GM12875 (cell line): Measurements from ENCODE around the gene ZNF652.

Experiments used
- H3K4me3 ChIP-seq: one replicate; pipeline ENCODE4 v1.5.1; 2011; ENCODE audit warnings: low read depth, low read length, control low read depth
- TF ChIP-seq, protein P1 (sequence below): IDR thresholded peaks from 2 replicates; pipeline ENCODE4 v1.5.1; 2011; ENCODE audit warnings: low read depth, mild to moderate bottlenecking, control low read depth, inconsistent platforms, low read length, moderate library complexity, borderline replicate concordance; ENCODE audit not compliant: insufficient read depth

ZNF652 gene

DNA sequence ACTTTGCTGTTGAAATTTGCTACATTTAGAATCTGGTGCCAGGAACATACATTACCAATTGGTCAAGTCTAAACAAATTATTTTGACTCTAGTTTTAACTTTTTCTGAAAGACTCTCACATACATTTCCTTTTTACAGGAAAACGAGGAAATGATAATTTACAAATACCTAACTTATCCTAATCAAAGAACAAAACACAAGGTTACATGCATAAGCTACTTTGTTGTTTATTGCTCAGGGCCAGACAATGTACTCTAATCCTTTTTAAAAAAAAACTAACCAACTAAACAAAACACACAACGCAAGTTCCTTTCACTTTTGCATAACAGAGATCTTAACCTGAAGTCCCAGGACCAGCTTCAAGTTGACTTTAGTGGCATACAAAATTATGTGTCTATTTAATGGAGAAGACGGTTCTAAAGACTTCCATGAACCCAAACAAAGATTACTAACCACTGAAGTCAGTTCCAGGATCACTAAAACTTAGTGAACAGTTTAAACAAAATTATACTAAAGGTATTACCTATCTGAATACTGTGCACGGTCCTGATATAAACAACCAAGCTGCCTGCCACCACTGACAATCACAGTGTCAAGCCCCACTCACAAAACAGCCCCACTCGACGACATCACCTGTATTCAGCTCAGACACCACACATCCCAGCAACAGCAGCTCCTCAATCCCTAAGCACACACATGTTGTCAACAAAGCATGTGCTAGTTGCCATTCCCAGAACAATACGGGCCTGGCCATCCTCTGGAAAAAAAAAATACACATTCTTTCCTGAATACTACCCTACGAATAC, 1.9 kb downstream of the ZNF652 start:
- TF ChIP-seq, protein P1, sequence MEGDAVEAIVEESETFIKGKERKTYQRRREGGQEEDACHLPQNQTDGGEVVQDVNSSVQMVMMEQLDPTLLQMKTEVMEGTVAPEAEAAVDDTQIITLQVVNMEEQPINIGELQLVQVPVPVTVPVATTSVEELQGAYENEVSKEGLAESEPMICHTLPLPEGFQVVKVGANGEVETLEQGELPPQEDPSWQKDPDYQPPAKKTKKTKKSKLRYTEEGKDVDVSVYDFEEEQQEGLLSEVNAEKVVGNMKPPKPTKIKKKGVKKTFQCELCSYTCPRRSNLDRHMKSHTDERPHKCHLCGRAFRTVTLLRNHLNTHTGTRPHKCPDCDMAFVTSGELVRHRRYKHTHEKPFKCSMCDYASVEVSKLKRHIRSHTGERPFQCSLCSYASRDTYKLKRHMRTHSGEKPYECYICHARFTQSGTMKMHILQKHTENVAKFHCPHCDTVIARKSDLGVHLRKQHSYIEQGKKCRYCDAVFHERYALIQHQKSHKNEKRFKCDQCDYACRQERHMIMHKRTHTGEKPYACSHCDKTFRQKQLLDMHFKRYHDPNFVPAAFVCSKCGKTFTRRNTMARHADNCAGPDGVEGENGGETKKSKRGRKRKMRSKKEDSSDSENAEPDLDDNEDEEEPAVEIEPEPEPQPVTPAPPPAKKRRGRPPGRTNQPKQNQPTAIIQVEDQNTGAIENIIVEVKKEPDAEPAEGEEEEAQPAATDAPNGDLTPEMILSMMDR, result no peak
- H3K4me3 ChIP-seq, result peak overlapping the region; percentile 79

DNA sequence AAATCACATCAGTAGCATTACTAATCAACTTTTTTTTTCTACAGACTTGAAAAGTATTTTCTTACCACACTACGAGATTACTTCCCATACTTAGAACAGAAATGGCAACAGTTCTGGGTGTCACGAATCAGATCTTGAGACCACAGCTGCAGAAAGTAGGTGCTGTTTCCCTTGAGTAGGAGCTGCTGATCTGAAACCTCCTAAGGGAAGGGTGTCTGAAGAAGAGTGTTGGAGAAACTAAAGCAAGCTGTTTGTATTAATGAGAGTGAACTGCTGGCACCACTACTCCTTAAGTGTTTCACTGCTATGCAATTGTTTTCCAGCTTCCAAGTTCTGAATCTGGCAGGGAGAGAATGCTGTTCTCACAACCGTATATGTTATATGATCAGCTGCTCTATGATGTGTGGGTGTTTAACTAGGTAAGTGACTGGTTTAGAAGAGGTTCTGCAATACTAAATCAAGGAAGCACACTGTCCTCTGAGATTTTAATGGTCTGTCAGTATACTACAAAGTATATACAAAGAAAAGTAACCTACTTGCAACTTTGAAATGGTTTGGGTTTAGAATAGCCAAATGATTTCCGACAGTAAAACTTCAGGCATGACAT, 3.3 kb downstream of the ZNF652 start:
- TF ChIP-seq, protein P1, result no peak
- H3K4me3 ChIP-seq, result no peak overlapping the region

DNA sequence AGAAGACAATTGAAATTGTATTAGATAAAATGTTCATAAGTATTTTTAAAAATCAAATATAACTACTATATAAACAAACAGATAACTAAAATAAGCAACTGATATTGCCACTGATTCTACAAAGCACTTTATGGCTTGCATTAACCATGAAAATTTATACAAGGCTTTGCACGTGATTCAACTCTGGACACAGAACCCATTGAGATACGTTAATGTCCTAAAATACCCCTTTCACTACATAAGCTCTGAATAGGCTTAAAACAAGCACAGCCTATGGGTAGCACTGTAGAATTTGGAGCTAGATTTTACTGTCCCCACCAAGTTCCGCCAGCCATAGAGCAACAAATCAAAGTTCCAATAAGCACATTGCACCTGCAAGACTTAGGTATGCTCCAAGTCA, 4.5 kb downstream of the ZNF652 start:
- H3K4me3 ChIP-seq, result no peak overlapping the region
- TF ChIP-seq, protein P1, result no peak

DNA sequence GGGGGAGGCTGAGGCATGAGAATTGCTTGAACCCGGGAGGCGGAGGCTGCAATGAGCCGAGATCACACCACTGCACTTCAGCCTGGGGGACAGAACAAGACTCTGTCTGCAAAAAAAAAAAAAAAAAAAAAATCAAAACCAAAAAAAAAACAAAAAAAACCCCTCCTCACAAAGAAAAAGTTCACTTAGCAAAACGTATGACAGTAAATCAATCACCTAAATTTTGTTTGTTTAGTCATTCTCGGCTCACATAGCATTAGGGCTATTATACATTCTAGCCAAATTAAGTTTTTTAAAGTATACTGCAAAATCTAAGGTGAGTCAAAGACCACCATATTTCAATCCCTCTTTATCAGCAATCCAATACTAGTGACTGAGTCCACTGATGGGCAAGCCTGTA, 5.7 kb downstream of the ZNF652 start:
- no peak overlapping the region for H3K4me3 ChIP-seq
- TF ChIP-seq, protein P1, result no peak

DNA sequence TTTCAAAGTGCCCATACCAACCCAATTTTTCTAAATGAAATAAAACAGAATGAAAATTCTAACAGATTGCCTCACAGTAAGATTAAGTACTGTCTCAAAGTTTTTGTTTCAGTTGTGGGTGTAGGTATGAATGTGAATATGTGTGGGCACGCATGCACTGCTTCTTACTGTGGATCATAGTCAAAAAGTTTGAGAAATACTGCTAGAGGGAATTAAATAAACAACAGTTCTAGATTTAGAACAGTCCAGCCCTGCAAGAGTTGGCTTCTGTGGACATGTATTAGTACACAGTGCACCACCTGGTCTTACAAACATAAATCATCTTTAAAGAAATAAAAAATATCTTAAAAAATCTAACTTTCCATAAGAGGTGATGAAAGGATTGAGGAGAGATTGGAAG, 8.4 kb downstream of the ZNF652 start:
- H3K4me3 ChIP-seq, result no peak overlapping the region
- TF ChIP-seq, protein P1, result no peak

DNA sequence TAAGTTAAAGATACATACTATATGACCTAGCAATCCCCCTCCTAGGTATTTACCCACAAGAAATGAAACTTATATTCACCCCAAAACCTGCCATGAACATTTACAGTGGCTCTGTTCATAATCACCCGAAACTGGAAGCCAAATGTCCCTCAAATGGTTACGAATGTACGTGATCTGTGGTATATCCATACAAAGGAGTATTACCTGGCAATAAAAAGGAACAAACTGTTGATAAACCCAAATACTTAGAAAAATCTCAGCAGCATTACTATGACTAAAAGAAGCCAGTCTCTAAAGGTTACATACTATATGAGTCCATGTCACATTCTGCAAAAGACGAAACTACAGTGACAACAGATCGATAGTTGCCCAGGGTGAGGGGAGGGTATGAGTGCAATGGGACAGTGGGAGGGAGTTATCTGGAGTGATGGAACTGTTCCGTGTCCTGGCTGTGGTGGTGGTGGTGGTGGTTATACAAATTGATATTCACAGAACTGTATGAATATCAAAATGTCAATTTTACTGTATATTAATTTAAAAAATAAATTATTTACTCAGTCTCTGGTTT, 9.4 kb downstream of the ZNF652 start:
- no peak overlapping the region for H3K4me3 ChIP-seq
- TF ChIP-seq, protein P1, result no peak
